H1 (cell line): ENCODE data around the gene CEP78. TPM values are rescaled to one million over a fixed set of nuclear protein-coding genes. Genes with fewer than 3 reads are reported as not detected.

Experiments used
- CHD7 ChIP-seq: fragments of 300-600 bp; sonication (generic); IDR thresholded peaks from 2 replicates; pipeline ENCODE4 v1.7.1; 2012; ENCODE audit warnings: low read length, moderate library complexity, mild to moderate bottlenecking, inconsistent platforms; ENCODE audit not compliant: insufficient replicate concordance
- EZH2 ChIP-seq: fragments of 200-600 bp; sonication (generic); IDR thresholded peaks from 2 replicates; pipeline ENCODE4 v1.7.1; 2012; ENCODE audit warnings: low read depth, mild to moderate bottlenecking, moderate library complexity, low read length, inconsistent platforms; ENCODE audit not compliant: severe bottlenecking
- JUND ChIP-seq: IDR thresholded peaks from 2 replicates; pipeline ENCODE4 v1.6.1; 2011; ENCODE audit warnings: mild to moderate bottlenecking, improper control_type of control experiment, low read length
- YY1 ChIP-seq: IDR thresholded peaks from 2 replicates; pipeline ENCODE4 v1.6.1; 2011; ENCODE audit warnings: low read depth, mild to moderate bottlenecking, low read length
- polyA plus RNA-seq, 7 experiments: library from polyadenylated mRNA; depleted of rRNA in 3 of 7; stranded (reverse) in 5 of 7; unstranded in 2 of 7; fragments of >200 nt in 5 of 7; fragments of 200-250 nt in 2 of 7; gene quantifications; 1 replicate in 5 of 7; 2 replicates in 1 of 7; 4 replicates in 1 of 7; pipeline versions ENCODE4 v1.2.1 to v1.2.3, GENCODE V29; 2011 to 2013; ENCODE audit warnings: missing spikeins in 2 of 7, mixed read lengths in 2 of 7
- total RNA-seq: library from RNA; stranded (reverse); fragmentation: NEBNext Ultra II Directional; extraction: Animal tissue kit (Norgen Biotek cat#: 25700); gene quantifications from 2 replicates; pipeline ENCODE4 v1.2.1, GENCODE V29; 2021

CEP78 gene
- total and polyA plus RNA-seq, 2 of the 8 experiments (the other 6 are each of a cell fraction or from before 2014, with no cell fraction given): 10.3 to 40.9 TPM

GRCh38 chr9:78262655-78263054 is 26.8 kb downstream of the CEP78 start (continued):
- TF ChIP-seq CHD7 (no peak), JUND (no peak), EZH2 (no peak), YY1 (no peak)
